B cell (primary cell): ENCODE results near the gene TBC1D10A. TPM values are rescaled to one million over a fixed set of nuclear protein-coding genes. Genes with fewer than 3 reads are reported as not detected.

Source experiments
- ATAC-seq: fragments of 200-7000 bp; cut with Tn5 transposase; one replicate; pipeline ENCODE4 v1.10.0; 2021; ENCODE audit warnings: low read depth, mild to moderate bottlenecking, moderate number of reproducible peaks, moderate library complexity
- CTCF ChIA-PET: fragments of 350-600 bp; sonication (Branson Sonifier 250); formaldehyde crosslinking; loops from one replicate; lab custom pipeline; 2021; ENCODE audit warnings: antibody characterized with exemption, inconsistent platforms; lab: Charles Lee
- POLR2A ChIA-PET: fragments of 350-600 bp; sonication (Branson Sonifier 250); formaldehyde crosslinking; loops from one replicate; lab custom pipeline; 2021; ENCODE audit warnings: antibody characterized with exemption; lab: Charles Lee
- DNase-seq: peaks from one replicate; pipeline ENCODE4 v3.0.0; 2013
- H2AFZ ChIP-seq: 2 replicates; pipeline ENCODE4 v1.6.1; 2012; ENCODE audit warnings: mild to moderate bottlenecking, low read depth, low read length; ENCODE audit not compliant: insufficient read depth, poor library complexity, severe bottlenecking
- H3K27ac ChIP-seq, 2 donors: 1 replicate in 1 of 2; 2 replicates in 1 of 2; pipeline ENCODE4 v1.5.1; 2012 to 2013; ENCODE audit warnings: low read length in 2 of 2, mild to moderate bottlenecking in 2 of 2, moderate library complexity in 1 of 2
- H3K27me3 ChIP-seq, 4 experiments: fragments of 200-600 bp in 1 of 4; sonication (generic) in 1 of 4; replicated peaks in 1 of 4; 1 replicate in 2 of 4; 2 replicates in 2 of 4; pipeline versions ENCODE4 v1.6.1 to v1.7.0; 2013 to 2016; ENCODE audit warnings: low read length in 3 of 4, mild to moderate bottlenecking in 2 of 4, mixed read lengths in 1 of 4, moderate library complexity in 1 of 4; ENCODE audit not compliant: insufficient read depth in 4 of 4, control insufficient read depth in 3 of 4; ENCODE audit errors: control extremely low read depth in 1 of 4
- H3K36me3 ChIP-seq, 2 experiments: replicated peaks in 1 of 2; 1 replicate in 1 of 2; 2 replicates in 1 of 2; pipeline versions ENCODE4 v1.6.1 to v1.7.1; 2013; ENCODE audit warnings: low read length in 1 of 2; ENCODE audit not compliant: insufficient read depth in 2 of 2, control insufficient read depth in 1 of 2; ENCODE audit errors: control extremely low read depth in 1 of 2, extremely low read depth in 1 of 2
- H3K4me1 ChIP-seq, 2 donors: fragments of 200-600 bp in 1 of 2; sonication (generic) in 1 of 2; 1 replicate in 1 of 2; 2 replicates in 1 of 2; pipeline versions ENCODE4 v1.5.1 to v1.6.1; 2013 to 2017; ENCODE audit warnings: low read length in 2 of 2; ENCODE audit not compliant: control insufficient read depth in 2 of 2, insufficient read depth in 2 of 2
- H3K4me2 ChIP-seq: replicated peaks from 2 replicates; pipeline ENCODE3; 2012; ENCODE audit warnings: mild to moderate bottlenecking, low read depth, low read length; ENCODE audit not compliant: poor library complexity, severe bottlenecking
- H3K4me3 ChIP-seq, 5 experiments: fragments of 200-600 bp in 1 of 5; sonication (generic) in 1 of 5; 1 replicate in 3 of 5; 2 replicates in 2 of 5; pipeline versions ENCODE4 v1.5.1 to v1.7.0; 2011 to 2016; ENCODE audit warnings: low read length in 4 of 5, mild to moderate bottlenecking in 4 of 5, low read depth in 2 of 5, control low read depth in 1 of 5, moderate library complexity in 1 of 5; ENCODE audit not compliant: insufficient read depth in 1 of 5; ENCODE audit errors: control extremely low read depth in 1 of 5, extremely low read depth in 1 of 5
- H3K79me2 ChIP-seq: fragments of 200-600 bp; sonication (generic); one replicate; pipeline ENCODE4 v1.6.0; 2016; ENCODE audit warnings: low read length; ENCODE audit not compliant: control insufficient read depth, insufficient read depth
- H3K9ac ChIP-seq: fragments of 200-600 bp; sonication (generic); 2 replicates; pipeline ENCODE4 v1.6.1; 2017; ENCODE audit warnings: mild to moderate bottlenecking, low read length, moderate library complexity
- H3K9me3 ChIP-seq, 3 donors: one replicate each; pipeline versions ENCODE4 v1.6.1 to v1.7.1; 2013; ENCODE audit warnings: low read length in 2 of 3; ENCODE audit not compliant: control insufficient read depth in 2 of 3, insufficient read depth in 1 of 3; ENCODE audit errors: control extremely low read depth in 1 of 3
- H4K20me1 ChIP-seq: 2 replicates; pipeline ENCODE4 v1.6.0; 2012; ENCODE audit warnings: mild to moderate bottlenecking, low read length; ENCODE audit not compliant: insufficient read depth, control insufficient read depth, poor library complexity, severe bottlenecking
- H3K27ac Mint-ChIP-seq: one replicate; pipeline ENCODE4 v1.8.0; 2021; ENCODE audit warnings: mixed read lengths
- H3K27me3 Mint-ChIP-seq: one replicate; pipeline ENCODE4 v1.8.0; 2021; ENCODE audit warnings: mixed read lengths
- H3K4me1 Mint-ChIP-seq: one replicate; pipeline ENCODE4 v1.8.0; 2021; ENCODE audit warnings: mixed read lengths
- H3K4me3 Mint-ChIP-seq: one replicate; pipeline ENCODE4 v1.8.0; 2021; ENCODE audit warnings: mixed read lengths
- H3K9me3 Mint-ChIP-seq: one replicate; pipeline ENCODE4 v1.8.0; 2022; ENCODE audit warnings: mixed read lengths; ENCODE audit not compliant: insufficient read depth
- EZH2 ChIP-seq: IDR thresholded peaks from 2 replicates; pipeline ENCODE4 v1.6.1; 2012; ENCODE audit warnings: borderline replicate concordance, low read depth, mild to moderate bottlenecking, moderate library complexity, low read length; ENCODE audit not compliant: insufficient read depth, poor library complexity, severe bottlenecking
- WGBS: methylation state at CpG from one replicate; pipeline ENCODE4 v1.1.5; 2013; ENCODE audit warnings: missing lambda C conversion rate; ENCODE audit not compliant: insufficient coverage; 5-methylcytosine and 5-hydroxymethylcytosine counted together
- intact Hi-C: fragments of 100-400 bp; cut with micrococcal nuclease; formaldehyde crosslinking; loops from one replicate; pipeline ENCODE4 v1.10.0; 2022
- polyA plus RNA-seq: library from polyadenylated mRNA; depleted of rRNA; stranded (reverse); fragments of >200 nt; gene quantifications from 2 replicates; pipeline ENCODE4 v1.2.3, GENCODE V29; 2012
- total RNA-seq, 2 donors: library from RNA; stranded (reverse); fragments of 120-200 nt in 1 of 2; gene quantifications; 1 replicate in 1 of 2; 2 replicates in 1 of 2; pipeline versions ENCODE4 v1.2.3 to v1.2.4, GENCODE V29; 2013 to 2022
- TF ChIP-seq, protein P1 (sequence below): fragments of 200-600 bp; IDR thresholded peaks from one replicate; pipeline ENCODE4 v1.8.0; 2022; ENCODE audit warnings: antibody characterized with exemption, mild to moderate bottlenecking

The TBC1D10A gene
- total and polyA plus RNA-seq, 2 donors (not counting 1 experiment from before 2014, with no cell fraction given) = 45.2 to 58.4 TPM

DNA sequence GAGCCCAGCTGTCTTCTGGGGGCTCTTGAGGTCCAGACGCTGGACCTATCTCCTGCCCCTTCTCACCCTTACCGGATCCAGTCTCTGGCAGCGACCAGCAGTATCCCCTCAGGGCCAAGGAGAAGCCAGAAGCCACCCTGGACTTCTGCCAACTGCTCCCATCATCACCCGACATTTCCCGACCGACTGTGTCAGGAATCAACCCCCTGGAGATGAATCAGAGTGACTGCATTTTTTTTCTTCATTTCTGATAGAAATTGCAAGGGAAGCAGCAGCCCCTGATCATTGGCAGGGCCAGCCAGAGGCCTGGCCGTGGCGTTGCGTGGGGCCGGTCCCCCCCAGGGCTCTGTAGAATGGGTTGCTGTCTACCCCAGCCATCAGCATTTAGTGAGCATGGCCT is 75.0 kb downstream of the TBC1D10A start:
- Histone ChIP-seq H3K9ac (no peak overlapping the region), H3K27ac (no peak overlapping the region), H3K9me3 (no peaks in the 10 kb centered on the region), H4K20me1 (no peaks in the 10 kb centered on the region), H3K79me2 (no peaks in the 10 kb centered on the region), H3K4me2 (no peak overlapping the region), H2AFZ (no peak overlapping the region), H3K36me3 (no peaks in the 10 kb centered on the region), H3K4me1 (peaks cover 4 to 15% of the 10 kb centered on the region in 2 donors), H3K4me3 (no peak overlapping the region), H3K27me3 (peaks cover 0 to 33% (median 14%) of the 10 kb centered on the region in 4 experiments)
- DNase-seq (no peak), ATAC-seq (no peak)
- no peaks in the 10 kb centered on the region for H3K9me3 Mint-ChIP-seq
- peaks cover 5% of the 10 kb centered on the region for H3K4me1 Mint-ChIP-seq
- H3K27ac Mint-ChIP-seq = no peak overlapping the region
- H3K4me3 Mint-ChIP-seq = no peak overlapping the region
- POLR2A ChIA-PET = no interaction called here
- intact Hi-C loops = no loop called here
- CTCF ChIA-PET = interaction anchor here (1.0 to 1.7 kb wide), 2 partner anchors 36 to 143 kb away, joined by 3 read pairs; no protein-coding TSS in a partner anchor
- H3K27me3 Mint-ChIP-seq = peaks cover 30% of the 10 kb centered on the region
- TF ChIP-seq, protein P1, sequence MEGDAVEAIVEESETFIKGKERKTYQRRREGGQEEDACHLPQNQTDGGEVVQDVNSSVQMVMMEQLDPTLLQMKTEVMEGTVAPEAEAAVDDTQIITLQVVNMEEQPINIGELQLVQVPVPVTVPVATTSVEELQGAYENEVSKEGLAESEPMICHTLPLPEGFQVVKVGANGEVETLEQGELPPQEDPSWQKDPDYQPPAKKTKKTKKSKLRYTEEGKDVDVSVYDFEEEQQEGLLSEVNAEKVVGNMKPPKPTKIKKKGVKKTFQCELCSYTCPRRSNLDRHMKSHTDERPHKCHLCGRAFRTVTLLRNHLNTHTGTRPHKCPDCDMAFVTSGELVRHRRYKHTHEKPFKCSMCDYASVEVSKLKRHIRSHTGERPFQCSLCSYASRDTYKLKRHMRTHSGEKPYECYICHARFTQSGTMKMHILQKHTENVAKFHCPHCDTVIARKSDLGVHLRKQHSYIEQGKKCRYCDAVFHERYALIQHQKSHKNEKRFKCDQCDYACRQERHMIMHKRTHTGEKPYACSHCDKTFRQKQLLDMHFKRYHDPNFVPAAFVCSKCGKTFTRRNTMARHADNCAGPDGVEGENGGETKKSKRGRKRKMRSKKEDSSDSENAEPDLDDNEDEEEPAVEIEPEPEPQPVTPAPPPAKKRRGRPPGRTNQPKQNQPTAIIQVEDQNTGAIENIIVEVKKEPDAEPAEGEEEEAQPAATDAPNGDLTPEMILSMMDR = no peak
- no peak for TF ChIP-seq EZH2
- 94% methylated on average over 9 of the region's 10 CpGs for whole genome bisulfite sequencing

DNA sequence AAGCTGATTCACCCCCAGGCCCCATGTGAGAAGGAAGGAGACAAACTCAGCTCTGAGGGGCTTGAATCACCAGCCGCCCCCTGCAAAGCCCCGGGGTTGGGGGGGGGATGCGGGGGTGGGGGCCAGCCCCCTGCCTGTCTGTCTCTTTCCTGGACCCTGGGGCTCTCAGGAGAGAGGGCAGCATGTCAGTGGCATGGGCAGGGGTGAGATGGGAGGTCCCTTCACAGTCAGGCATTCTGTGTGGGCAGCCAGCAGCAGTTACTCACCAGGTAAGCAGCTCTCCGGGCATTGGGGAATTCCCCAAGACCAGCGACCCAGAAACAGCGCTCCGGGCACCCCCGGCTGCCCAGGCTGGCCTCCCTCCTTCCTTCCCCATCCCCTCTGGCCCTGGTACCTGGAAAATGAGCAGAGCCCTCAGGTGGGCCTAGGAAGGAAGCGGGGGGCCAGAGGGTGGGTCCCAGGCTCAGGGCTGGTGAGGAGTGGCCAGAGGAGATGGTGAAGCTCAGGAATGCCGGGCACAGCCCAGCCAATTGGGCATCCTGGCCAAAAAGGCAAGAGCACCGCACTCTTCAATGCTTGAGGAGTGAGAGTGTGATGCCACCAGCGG is 76.0 kb downstream of the TBC1D10A start:
- TF ChIP-seq, protein P1 = no peak
- no peak for TF ChIP-seq EZH2
- Histone ChIP-seq H3K9me3 (peaks cover 0 to 3% (median 0%) of the 10 kb centered on the region in 3 donors), H2AFZ (no peak overlapping the region), H4K20me1 (no peaks in the 10 kb centered on the region), H3K9ac (no peak overlapping the region), H3K27me3 (peaks cover 0 to 38% (median 17%) of the 10 kb centered on the region in 4 experiments), H3K4me1 (peaks cover 13 to 17% of the 10 kb centered on the region in 2 donors), H3K4me2 (no peak overlapping the region), H3K79me2 (no peaks in the 10 kb centered on the region), H3K4me3 (no peak overlapping the region), H3K36me3 (no peaks in the 10 kb centered on the region), H3K27ac (no peak overlapping the region)
- DNase-seq (no peak), ATAC-seq (no peak)
- WGBS = 82% methylated on average over 5 of the region's 12 CpGs
- no peak overlapping the region for H3K4me3 Mint-ChIP-seq
- POLR2A ChIA-PET = no interaction called here
- no peaks in the 10 kb centered on the region for H3K9me3 Mint-ChIP-seq
- H3K27ac Mint-ChIP-seq = no peak overlapping the region
- CTCF ChIA-PET = interaction anchor here (0.9 to 1.7 kb wide), 3 partner anchors 13 to 142 kb away, joined by 3 read pairs; no protein-coding TSS in a partner anchor
- H3K4me1 Mint-ChIP-seq = peaks cover 11% of the 10 kb centered on the region
- intact Hi-C loops = no loop called here
- H3K27me3 Mint-ChIP-seq = peaks cover 31% of the 10 kb centered on the region
